Measurements from ENCODE around the gene MYO18B.
A peak's percentile ranks its signal among the peaks of the same experiment; 100 is the strongest.

The MYO18B gene

GRCh38 chr22:25747245-25747944, 5.4 kb downstream of the MYO18B start:
- no peak overlapping the region for H3K4me3 ChIP-seq (ENCODE audit: low read depth, low read length)
- peak; percentile 85 for DNase-seq (ENCODE audit: low read depth)

- no peak overlapping the region for H3K4me3 ChIP-seq (ENCODE audit: low read depth, low read length)
- DNase-seq (ENCODE audit: low read depth): no peak
Measured at GRCh38 chr22:25748140-25748539, 6.2 kb downstream of the MYO18B start.

DNA sequence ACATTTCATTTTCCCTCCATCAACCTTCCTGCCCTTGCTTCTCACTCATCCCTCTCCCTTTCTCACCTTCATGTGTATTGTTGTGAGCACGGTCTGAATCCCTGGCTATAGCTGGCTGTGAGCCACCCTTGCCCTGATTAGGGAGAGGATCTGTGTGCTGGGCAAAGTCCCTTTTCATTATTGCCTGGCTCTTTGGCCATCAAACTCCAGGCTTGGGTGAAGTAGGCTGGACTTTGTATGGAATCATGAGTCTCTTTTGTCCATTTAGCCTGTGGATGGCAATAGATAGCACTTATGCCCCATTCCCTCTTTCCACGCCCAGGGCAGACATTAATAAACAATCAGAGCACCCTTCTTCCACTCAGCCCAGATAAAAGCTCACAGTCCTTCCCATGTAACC, 6.7 kb downstream of the MYO18B start:
- H3K4me3 ChIP-seq (ENCODE audit: low read depth, low read length): no peak overlapping the region
- DNase-seq (ENCODE audit: low read depth): no peak

DNA sequence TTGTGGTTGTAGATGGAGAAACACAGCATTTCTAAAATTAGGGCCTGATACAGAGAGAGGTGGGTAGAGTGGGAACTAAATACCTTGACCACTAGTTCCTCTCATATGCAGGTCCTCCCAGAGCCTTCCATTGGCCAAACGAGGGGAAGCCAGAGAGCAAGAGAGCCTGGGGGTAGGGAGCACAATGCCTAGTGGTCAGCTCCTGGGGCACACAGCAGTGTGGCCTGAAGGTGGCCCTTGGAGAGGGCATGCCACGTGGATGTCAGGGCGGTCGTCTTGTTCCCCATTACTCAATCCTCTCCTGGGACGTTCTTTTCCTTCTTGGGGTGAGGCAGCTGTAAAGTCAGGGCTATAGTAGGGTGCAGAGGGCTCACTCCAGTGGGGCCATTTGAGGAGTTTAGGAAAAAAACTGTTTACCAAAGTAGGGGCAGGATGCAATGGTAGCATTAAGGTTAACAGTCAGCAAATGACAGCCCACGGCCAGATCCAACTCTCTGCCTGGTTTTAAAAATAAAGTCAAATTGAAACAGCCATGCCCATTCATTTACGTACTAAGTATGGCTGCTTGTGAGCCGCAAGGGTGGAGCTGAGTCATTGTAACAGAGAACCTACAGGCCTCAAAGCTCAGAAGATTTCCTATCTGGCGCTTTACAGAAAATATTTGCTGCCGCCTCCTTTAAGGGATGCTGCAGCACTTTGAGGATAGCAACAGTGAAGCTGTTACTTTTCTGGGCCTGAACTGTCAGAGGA, 7.6 kb downstream of the MYO18B start:
- DNase-seq (ENCODE audit: low read depth): no peak
- H3K4me3 ChIP-seq (ENCODE audit: low read depth, low read length): no peak overlapping the region

GRCh38 chr22:25750569-25751173, 8.7 kb downstream of the MYO18B start:
- H3K4me3 ChIP-seq (ENCODE audit: low read depth, low read length): no peak overlapping the region
- no peak for DNase-seq (ENCODE audit: low read depth)

GRCh38 chr22:25751174-25751581, 9.2 kb downstream of the MYO18B start:
- no peak overlapping the region for H3K4me3 ChIP-seq (ENCODE audit: low read depth, low read length)
- no peak for DNase-seq (ENCODE audit: low read depth)

- no peak for DNase-seq (ENCODE audit: low read depth)
- H3K4me3 ChIP-seq (ENCODE audit: low read depth, low read length): no peak overlapping the region
Measured at GRCh38 chr22:25752615-25753214, 10.7 kb downstream of the MYO18B start.

DNA sequence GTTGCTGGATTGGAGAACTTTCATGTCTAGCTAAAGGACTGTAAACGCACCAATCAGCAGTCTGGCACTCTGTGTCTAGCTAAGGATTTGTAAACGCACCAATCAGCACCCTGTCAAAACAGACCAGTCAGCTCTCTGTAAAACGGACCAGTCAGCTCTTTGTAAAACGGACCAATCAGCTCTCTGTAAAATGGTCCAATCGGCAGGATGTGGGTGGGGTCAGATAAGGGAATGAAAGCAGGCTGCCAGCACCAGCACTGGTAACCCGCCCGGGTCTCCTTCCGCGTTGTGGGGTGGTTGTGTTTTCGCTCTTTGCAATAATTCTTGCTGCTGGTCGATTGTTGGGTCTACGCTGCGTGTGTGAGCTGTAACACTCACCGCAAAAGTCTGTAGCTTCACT, 11.3 kb downstream of the MYO18B start:
- DNase-seq (ENCODE audit: low read depth): no peak
- H3K4me3 ChIP-seq (ENCODE audit: low read depth, low read length): no peak overlapping the region

DNA sequence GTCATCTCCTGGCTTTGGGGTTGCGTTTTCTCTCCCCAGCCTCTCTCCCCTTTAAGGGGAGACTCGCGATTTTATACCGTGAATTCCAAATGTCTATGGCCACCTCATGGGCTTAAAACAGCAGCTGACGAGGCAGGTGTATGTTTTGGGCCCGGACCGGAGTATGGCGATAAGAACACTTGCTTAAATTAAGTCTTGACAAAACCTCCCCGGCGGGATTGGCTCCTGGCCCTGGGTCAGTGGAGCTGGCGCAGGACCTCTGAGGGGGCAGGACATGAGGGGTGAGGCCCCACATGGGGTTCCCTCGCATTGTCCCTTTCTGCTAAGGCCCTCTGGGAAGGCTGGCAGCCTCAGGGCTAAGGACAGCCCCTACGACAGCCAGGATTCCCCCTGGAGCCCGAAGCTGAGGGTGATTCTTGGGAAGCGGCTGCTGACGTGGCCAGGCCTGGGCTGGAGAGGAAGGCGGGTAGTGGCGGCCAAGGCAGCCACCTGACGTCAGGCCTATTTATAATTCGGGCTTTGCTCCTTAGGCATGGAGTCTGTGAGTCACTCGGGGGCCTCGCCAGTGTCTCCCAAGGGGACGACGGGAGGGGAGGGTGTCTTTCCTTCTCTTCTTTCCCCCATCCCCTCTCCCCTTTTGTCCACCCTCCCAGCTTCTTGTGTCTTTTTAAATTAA, 12.7 kb downstream of the MYO18B start:
- DNase-seq (ENCODE audit: low read depth): no peak
- no peak overlapping the region for H3K4me3 ChIP-seq (ENCODE audit: low read depth, low read length)

GRCh38 chr22:25757686-25758085, 15.7 kb downstream of the MYO18B start:
- DNase-seq (ENCODE audit: low read depth): no peak
- H3K4me3 ChIP-seq (ENCODE audit: low read depth, low read length): no peak overlapping the region

DNA sequence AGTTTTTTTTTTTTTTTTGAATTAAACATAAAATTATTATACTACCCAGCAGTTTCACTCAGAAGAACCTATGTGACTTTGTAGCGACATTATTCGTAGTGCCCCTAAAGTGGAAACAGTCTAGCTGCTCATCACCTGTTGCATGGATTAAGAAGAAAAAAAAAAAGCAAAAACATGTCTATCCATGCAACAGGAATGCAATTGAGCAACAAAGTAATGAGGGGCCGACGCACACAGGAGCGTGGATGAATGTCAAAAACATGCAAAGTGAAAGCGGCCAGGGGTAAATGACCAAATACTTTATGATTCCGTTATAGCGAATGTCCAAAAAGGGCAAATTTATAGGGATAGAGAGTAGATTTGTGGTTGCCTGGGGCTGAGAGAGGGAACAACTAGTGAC, 16.3 kb downstream of the MYO18B start:
- H3K4me3 ChIP-seq (ENCODE audit: low read depth, low read length): no peak overlapping the region
- no peak for DNase-seq (ENCODE audit: low read depth)

DNA sequence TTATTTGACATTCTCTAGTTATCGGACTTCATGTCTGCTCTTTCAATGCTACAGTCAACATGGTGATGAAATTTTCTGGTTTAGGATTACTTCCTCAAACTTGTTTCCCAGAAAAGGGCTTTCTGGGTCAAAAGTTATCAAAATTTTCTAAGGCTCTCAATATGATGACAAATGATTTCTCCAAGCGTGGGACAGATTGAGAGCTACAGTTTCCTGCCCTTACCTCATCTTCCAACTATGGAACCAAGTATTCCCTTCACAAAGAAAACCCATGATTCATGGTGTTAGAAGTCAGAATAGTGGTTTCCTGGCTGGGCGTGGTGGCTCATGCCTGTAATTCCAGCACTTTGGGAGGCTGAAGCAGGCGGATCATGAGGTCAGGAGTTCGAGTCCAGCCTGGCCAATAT, 17.8 kb downstream of the MYO18B start:
- DNase-seq (ENCODE audit: low read depth): no peak

DNA sequence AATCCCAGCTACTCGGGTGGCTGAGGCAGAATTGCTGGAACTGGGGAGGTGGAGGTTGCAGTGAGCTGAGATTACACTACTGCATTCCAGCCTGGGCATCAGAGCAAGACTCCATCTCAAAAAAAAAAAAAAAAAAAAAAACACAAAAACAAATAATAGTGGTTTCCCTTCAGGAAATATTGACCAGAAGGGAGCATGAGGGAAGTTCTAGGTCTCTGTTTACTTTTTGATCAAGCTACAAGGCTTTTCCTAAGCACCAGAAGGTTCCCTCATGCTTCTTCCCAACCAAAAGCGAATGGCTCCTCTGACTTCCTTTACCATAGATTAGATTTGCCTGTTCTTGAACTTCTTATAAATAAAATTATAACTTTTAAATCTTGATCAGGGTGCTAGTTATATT, 18.3 kb downstream of the MYO18B start:
- no peak for DNase-seq (ENCODE audit: low read depth)
- H3K4me3 ChIP-seq (ENCODE audit: low read depth, low read length): no peak overlapping the region

More for the DNA sequence above, 17.8 kb downstream of the MYO18B start:
- no peak overlapping the region for H3K4me3 ChIP-seq (ENCODE audit: low read depth, low read length)

DNA sequence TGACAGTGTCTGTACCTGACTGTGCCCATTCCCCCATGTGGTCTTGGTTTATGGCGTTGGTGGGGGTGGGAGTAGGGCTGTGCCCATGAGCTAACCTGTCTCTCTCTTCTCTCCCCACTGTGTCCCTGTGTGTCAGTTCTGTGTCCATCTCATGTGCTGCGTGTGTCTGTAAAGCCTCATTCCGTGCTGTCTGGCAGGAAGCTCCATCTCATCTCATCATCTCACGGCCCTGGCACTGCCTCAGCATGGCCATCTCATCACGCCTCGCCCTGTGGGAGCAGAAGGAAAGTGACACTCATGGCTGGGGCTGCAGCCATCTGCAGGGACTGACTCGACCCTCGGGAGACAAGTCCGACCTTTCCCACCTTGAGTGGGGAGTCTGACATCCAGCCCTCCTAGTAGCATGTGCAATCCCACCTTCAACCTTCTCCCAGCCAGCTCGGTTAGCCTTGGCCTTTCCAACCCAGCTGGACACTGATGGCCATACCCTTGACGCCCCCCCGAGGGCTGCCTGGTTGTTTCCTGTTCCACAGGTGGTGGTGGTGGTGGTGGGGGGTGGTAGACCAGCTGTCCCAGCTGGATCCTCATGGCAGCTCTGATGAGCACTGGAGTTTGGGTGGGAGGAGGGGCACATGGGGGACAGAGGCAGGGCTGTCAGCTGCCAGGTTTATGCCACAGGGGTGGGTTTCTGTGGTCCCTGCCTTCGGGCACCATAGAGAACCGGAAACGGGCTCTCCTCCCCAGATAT, 19.0 kb downstream of the MYO18B start:
- no peak overlapping the region for H3K4me3 ChIP-seq (ENCODE audit: low read depth, low read length)
- no peak for DNase-seq (ENCODE audit: low read depth)

DNA sequence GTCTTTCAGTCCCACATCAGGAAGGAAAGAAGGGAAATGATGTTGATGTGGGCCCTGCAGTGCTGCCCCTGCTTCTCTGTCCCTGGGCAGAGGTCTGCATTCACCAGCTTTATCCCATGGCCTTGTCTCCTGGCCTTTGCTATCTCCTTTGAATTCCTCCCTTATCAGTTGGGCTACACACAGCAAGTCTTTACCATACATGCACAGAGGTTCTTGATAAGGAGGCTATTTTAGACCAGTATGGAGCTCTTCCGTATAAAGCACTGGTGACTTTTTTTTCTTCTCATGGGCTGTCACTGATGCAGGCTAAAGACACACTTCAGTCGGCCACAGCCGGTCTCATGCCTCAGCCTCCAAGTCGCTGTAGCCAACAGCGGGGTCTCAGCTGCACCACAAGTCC, 20.2 kb downstream of the MYO18B start:
- H3K4me3 ChIP-seq (ENCODE audit: low read depth, low read length): no peak overlapping the region
- DNase-seq (ENCODE audit: low read depth): no peak

DNA sequence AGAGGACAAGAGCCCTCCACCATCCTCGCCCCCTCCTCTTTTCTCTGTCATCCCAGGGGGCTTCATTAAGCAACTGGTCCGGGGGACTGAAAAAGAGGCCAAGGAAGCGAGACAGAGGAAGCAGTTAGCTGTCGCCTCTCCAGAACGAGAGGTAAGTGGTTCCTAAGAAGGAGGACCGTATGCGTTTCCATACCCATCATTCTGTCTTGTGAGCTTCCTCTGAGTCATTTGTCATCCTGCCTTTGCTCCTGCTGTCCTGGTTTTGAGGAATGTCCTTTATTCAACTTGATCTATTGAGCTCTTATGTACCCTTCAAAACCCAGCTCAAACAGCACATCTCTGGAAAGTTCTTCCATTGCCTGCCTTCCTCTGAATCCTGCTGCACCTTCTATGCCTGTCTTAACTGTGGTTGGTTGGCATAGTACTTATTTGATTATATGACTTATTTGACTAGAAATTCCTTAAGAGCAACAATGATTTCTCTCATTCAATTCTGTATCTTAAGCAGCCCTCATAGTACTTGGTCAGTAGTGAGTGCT, 21.3 kb downstream of the MYO18B start:
- DNase-seq (ENCODE audit: low read depth): no peak
- no peak overlapping the region for H3K4me3 ChIP-seq (ENCODE audit: low read depth, low read length)

- DNase-seq (ENCODE audit: low read depth): no peak
- H3K4me3 ChIP-seq (ENCODE audit: low read depth, low read length): no peak overlapping the region
Measured at GRCh38 chr22:25764270-25765015, 22.5 kb downstream of the MYO18B start.

GRCh38 chr22:25765016-25765367, 23.0 kb downstream of the MYO18B start:
- no peak overlapping the region for H3K4me3 ChIP-seq (ENCODE audit: low read depth, low read length)
- no peak for DNase-seq (ENCODE audit: low read depth)
